ENCODE measurements around the gene CSRNP2. TPM values are rescaled to one million over a fixed set of nuclear protein-coding genes. Genes with fewer than 3 reads are reported as not detected.
A peak's percentile ranks its signal among the peaks of the same experiment; 100 is the strongest.

CSRNP2 gene
- total and polyA plus RNA-seq, 2 of the 4 experiments (the other 2 are of a cell fraction): 14.0 to 21.7 TPM

DNA sequence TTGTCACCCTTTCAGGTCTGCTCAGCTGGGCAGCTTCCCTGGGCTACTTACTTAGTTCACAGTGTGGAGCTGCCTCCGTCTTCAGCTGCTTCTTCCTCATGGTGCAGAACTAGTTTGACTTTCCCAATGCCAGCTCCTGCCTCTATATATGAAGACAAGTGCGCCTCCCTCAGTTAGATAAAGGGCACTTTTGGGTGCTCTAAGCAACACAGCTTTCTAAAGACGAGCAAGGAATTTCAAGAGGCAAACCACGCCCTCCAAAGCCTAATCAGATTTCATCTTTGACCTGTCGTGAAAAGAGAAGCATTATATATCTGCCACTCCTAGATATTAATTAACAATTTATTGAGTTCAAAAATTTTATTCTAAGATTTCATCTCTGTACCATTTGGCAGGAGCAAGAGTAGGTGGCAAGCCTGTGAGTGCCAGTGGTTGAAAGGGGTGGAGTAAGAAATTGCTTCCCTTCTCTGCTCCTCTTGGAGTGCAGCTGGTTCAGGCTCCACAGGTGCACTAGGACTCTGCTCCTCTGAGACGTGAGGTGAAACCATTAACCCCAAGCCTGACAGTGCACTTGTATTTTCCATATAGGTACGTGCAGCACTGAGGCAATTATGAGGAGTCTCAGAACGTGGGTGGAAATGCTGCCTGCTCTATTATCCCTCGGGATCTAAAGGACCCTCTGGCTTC lies 55.1 kb downstream of the CSRNP2 start:
- ATAC-seq (ENCODE audit: low read depth) (no peak), DNase-seq (peak; percentile 33)
- Histone ChIP-seq H3K4me1 (ENCODE audit: control insufficient read depth, insufficient read depth, low read length) (peaks cover 6% of the 10 kb centered on the region), H3K14ac (replicated peaks; ENCODE audit: low read depth, low read length) (no peak overlapping the region), H3K23ac (ENCODE audit: low read depth, low read length) (no peak overlapping the region), H3K9ac (ENCODE audit: low read depth, low read length) (no peak overlapping the region), H3K9me3 (ENCODE audit: control insufficient read depth, insufficient read depth, low read length) (no peaks in the 10 kb centered on the region), H4K5ac (ENCODE audit: low read depth, low read length) (peak overlapping the region; percentile 24; the same call in 1 of the 2 replicates), H3K18ac (ENCODE audit: low read depth, low read length) (no peak overlapping the region), H2BK15ac (ENCODE audit: low read depth, low read length) (no peak overlapping the region), H3K4me3 (ENCODE audit: insufficient read depth, low read depth, low read length) (no peak overlapping the region), H2AK5ac (ENCODE audit: low read depth, low read length) (no peak overlapping the region), H2BK20ac (ENCODE audit: low read depth, low read length) (no peak overlapping the region), H3K9me1 (ENCODE audit: insufficient read depth, low read length) (0 out of 2 replicates have a peak, but pooled peaks cover 2% of the 10 kb centered on the region), H4K20me1 (ENCODE audit: insufficient read depth, low read length) (no peaks in the 10 kb centered on the region; the same call in 1 of the 2 replicates), H4K8ac (ENCODE audit: low read depth in 2 of 2, low read length in 2 of 2) (no peak overlapping the region), H3K4me2 (ENCODE audit: low read depth, low read length) (peak overlapping the region; percentile 55), H3K27me3 (ENCODE audit: control insufficient read depth, insufficient read depth, low read length) (no peaks in the 10 kb centered on the region), H3K56ac (ENCODE audit: extremely low read depth, insufficient read depth, low read length) (no peak overlapping the region), H3K4ac (ENCODE audit: low read depth, low read length) (no peak overlapping the region), H3K27ac (ENCODE audit: insufficient read depth, low read length) (no peak overlapping the region), H2BK5ac (ENCODE audit: low read depth, low read length, poor library complexity, severe bottlenecking) (no peak overlapping the region), H3K79me1 (ENCODE audit: low read depth in 1 of 2, low read length in 2 of 2) (peaks cover 9 to 24% of the 10 kb centered on the region in 2 experiments), H2BK120ac (ENCODE audit: low read depth, low read length) (no peak overlapping the region), H3K36me3 (ENCODE audit: control insufficient read depth, insufficient read depth, low read length) (no peaks in the 10 kb centered on the region), H4K91ac (ENCODE audit: insufficient read depth, low read depth, low read length) (no peak overlapping the region), H2AFZ (replicated peaks; ENCODE audit: low read length, poor library complexity) (peak overlapping the region; percentile 46), H2AK9ac (replicated peaks; ENCODE audit: low read depth, low read length, poor library complexity) (no peak overlapping the region)
- no TSS peak for BruUV-seq (replicated peaks)
- dilution Hi-C loops (cut with HindIII; ENCODE audit: low sequenced_read_pairs, unreplicated experiment) (no loop called here), in situ Hi-C loops (cut with MboI; ENCODE audit: low sequenced_read_pairs) (no loop called here), intact Hi-C loops (cut with micrococcal nuclease) (loop anchor here (2.0 to 10.0 kb wide), 2 partner anchors 203 to 263 kb away; partner anchors contain the start of gene ATF1)
- CTCF ChIA-PET: interaction anchor here (0.5 to 1.1 kb wide), 2 partner anchors 23 to 93 kb away, joined by 3 to 4 read pairs; no protein-coding TSS in a partner anchor
- WGBS, 2 experiments (ENCODE audit: extremely low coverage in 2 of 2, insufficient read length in 1 of 2): 44% methylated on average over 3 of the region's 9 CpGs; no CpG with 5 or more reads in 1 of the 2 experiments
- POLR2A ChIA-PET (ENCODE audit: unreplicated experiment): no interaction called here
- no peak for TF ChIP-seq CHD1 (IDR thresholded peaks at IDR 0.05; ENCODE audit: low read depth, low read length)
- peak; percentile 28; the same call in 1 of the 2 replicates for TF ChIP-seq SMC3 (IDR thresholded peaks at IDR 0.05; ENCODE audit: low read depth, low read length)
- TF ChIP-seq, protein P1, sequence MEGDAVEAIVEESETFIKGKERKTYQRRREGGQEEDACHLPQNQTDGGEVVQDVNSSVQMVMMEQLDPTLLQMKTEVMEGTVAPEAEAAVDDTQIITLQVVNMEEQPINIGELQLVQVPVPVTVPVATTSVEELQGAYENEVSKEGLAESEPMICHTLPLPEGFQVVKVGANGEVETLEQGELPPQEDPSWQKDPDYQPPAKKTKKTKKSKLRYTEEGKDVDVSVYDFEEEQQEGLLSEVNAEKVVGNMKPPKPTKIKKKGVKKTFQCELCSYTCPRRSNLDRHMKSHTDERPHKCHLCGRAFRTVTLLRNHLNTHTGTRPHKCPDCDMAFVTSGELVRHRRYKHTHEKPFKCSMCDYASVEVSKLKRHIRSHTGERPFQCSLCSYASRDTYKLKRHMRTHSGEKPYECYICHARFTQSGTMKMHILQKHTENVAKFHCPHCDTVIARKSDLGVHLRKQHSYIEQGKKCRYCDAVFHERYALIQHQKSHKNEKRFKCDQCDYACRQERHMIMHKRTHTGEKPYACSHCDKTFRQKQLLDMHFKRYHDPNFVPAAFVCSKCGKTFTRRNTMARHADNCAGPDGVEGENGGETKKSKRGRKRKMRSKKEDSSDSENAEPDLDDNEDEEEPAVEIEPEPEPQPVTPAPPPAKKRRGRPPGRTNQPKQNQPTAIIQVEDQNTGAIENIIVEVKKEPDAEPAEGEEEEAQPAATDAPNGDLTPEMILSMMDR (conservative IDR thresholded peaks at IDR 0.05; ENCODE audit: low read depth, low read length): peak; percentile 43
- TF ChIP-seq RAD21 (IDR thresholded peaks at IDR 0.05; ENCODE audit: low read length): peak; percentile 39
